ENCODE results near the gene IGLL1.
"Not testable (repeated sequence)": the region's sequence is repeated elsewhere in the genome, so short reads cannot be mapped to it uniquely, and the experiment has no call there.

The IGLL1 gene

GRCh38 chr22:23539135-23539838 lies 40.8 kb downstream of the IGLL1 start:
- DNase-seq, result peak; percentile 92

GRCh38 chr22:23538696-23539030 lies 41.4 kb downstream of the IGLL1 start:
- not testable (repeated sequence) for DNase-seq

GRCh38 chr22:23537830-23538695 lies 42.0 kb downstream of the IGLL1 start:
- peak; percentile 84 for DNase-seq

GRCh38 chr22:23537416-23537815 lies 42.7 kb downstream of the IGLL1 start:
- peak; percentile 58 for DNase-seq

GRCh38 chr22:23536821-23537345 lies 43.2 kb downstream of the IGLL1 start:
- DNase-seq, result peak; percentile 58

GRCh38 chr22:23535790-23536661 lies 44.1 kb downstream of the IGLL1 start:
- peak; percentile 81 for DNase-seq

GRCh38 chr22:23534851-23535717 lies 45.0 kb downstream of the IGLL1 start:
- peak; percentile 54 for DNase-seq

- DNase-seq, result peak; percentile 79
Measured at GRCh38 chr22:23534201-23534850, 45.8 kb downstream of the IGLL1 start.

- DNase-seq, result no peak
Measured at GRCh38 chr22:23533771-23534191, 46.3 kb downstream of the IGLL1 start.

GRCh38 chr22:23533328-23533762 lies 46.7 kb downstream of the IGLL1 start:
- DNase-seq, result peak; percentile 90

GRCh38 chr22:23532731-23533130 lies 47.4 kb downstream of the IGLL1 start:
- no peak for DNase-seq

GRCh38 chr22:23531966-23532705 lies 48.0 kb downstream of the IGLL1 start:
- no peak for DNase-seq

GRCh38 chr22:23531283-23531956 lies 48.7 kb downstream of the IGLL1 start:
- no peak for DNase-seq

GRCh38 chr22:23530766-23531282 lies 49.3 kb downstream of the IGLL1 start:
- no peak for DNase-seq

- no peak for DNase-seq
Measured at GRCh38 chr22:23530106-23530505, 50.0 kb downstream of the IGLL1 start.

- peak; percentile 47 for DNase-seq
Measured at GRCh38 chr22:23529166-23530103, 50.7 kb downstream of the IGLL1 start.

- peak; percentile 43 for DNase-seq
Measured at GRCh38 chr22:23527971-23528740, 51.9 kb downstream of the IGLL1 start.
